GM19455 (cell line): ENCODE measurements around the gene FBXW7.

Source experiments
- ATAC-seq: cut with Tn5 transposase; IDR thresholded peaks from one replicate; pipeline ENCODE4 v1.9.1; 2021; ENCODE audit not compliant: unreplicated experiment

The FBXW7 gene, protein sequence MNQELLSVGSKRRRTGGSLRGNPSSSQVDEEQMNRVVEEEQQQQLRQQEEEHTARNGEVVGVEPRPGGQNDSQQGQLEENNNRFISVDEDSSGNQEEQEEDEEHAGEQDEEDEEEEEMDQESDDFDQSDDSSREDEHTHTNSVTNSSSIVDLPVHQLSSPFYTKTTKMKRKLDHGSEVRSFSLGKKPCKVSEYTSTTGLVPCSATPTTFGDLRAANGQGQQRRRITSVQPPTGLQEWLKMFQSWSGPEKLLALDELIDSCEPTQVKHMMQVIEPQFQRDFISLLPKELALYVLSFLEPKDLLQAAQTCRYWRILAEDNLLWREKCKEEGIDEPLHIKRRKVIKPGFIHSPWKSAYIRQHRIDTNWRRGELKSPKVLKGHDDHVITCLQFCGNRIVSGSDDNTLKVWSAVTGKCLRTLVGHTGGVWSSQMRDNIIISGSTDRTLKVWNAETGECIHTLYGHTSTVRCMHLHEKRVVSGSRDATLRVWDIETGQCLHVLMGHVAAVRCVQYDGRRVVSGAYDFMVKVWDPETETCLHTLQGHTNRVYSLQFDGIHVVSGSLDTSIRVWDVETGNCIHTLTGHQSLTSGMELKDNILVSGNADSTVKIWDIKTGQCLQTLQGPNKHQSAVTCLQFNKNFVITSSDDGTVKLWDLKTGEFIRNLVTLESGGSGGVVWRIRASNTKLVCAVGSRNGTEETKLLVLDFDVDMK

DNA sequence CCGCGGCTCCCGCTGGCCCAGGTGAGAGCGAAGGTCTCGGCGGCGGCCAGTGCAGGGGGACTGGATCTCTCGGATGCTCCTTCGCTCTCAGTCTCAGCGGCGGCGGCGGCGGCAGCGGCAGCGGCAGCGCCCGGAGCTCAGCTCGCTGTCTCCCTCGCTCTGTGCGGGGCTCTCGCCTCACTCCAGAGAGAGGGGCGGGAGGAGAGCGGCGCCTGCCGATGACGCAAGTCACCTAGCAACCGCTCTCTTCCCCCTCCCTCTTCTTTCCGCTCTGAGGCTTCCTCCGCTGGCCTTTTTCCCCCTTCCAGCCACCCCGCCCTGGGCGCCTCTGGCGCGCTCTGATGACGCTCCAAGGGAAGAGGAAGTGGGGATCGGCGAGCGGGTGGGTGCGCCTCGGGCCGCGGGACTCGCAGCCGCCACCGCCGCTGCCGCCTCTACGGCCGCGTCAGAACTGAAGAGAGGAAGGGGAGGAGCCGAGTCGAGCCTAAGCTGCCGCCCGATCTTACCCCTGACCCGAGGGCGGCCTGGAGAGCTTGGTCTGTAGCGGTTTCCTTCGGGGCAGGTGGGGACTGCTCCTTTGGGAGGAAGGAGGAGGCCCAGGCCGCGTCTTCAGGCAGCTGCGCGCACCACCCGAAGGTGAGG, at the start of gene FBXW7:
TSS of gene FBXW7 (minus strand) at position 190 of the 642 bp plus-strand sequence. CDS start 124,289 bp downstream, outside the sequence.
- ATAC-seq: peak; percentile 89

DNA sequence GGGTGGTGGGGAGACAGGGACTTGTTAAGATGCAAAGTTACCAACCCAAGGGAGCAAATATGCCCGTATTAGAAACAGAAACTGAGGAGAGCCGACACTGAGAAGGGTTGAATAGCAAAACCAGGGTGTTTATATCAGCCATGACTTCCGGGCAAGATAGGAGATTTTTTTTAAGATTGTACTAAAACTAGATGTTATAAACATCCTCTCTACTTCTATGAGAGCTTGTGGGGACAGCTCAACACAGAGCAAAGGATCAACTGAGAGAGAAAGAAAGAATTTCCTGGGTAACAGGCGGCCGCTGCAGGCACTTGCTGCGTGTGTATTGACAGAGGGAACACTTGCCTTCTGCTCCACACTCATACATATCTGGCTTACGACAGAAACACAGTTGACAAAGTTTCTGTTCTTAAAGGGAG, 49.1 kb upstream of the FBXW7 start:
- ATAC-seq: peak; percentile 63

DNA sequence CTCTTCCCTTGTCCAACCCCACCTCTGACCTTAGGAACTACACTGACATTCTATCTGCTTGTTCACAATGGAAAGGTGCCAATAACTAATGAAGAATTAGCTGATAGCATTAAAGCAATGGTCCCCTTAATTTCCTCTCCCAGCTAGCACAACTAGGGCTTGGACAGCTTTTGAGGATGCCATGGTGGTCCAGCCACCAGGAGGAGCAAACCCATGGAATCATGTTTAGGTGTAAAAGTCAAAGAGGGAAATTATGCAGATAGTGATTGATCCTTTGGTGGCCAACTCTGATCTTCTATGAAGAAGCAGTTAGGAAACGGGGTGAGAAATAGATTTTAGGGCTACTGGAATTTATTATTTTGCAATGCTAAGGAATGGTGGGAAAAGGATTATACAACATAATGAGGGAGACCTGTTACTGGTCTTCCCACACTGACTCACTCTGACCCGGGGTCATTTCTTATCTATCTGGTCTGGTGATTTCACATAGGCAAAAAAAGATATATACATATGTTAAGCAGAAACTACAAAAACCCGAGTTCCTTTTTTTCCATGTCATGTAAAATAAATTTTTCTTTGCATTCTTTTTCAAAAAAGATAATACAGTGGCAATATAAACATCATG, 45.8 kb upstream of the FBXW7 start:
- ATAC-seq: no peak

DNA sequence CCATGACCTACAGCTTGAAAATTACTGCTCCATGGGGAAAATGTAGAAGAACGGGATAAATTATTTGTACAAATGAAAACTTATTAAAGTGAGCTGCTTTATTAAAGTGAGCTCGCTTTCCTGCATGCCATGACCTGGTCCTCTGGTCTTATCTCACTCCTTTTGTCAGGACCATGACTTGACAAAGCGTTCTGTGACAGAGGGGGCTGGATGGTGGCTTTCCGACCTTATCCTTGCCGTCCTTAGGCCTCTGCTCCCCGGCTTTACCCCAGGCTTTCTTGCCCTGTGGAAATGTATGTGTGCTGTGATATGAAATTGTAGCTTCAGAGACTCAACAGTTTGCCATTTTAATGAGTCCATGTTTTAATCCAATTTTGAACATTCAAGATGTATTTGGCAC, 44.0 kb upstream of the FBXW7 start:
- no peak for ATAC-seq

DNA sequence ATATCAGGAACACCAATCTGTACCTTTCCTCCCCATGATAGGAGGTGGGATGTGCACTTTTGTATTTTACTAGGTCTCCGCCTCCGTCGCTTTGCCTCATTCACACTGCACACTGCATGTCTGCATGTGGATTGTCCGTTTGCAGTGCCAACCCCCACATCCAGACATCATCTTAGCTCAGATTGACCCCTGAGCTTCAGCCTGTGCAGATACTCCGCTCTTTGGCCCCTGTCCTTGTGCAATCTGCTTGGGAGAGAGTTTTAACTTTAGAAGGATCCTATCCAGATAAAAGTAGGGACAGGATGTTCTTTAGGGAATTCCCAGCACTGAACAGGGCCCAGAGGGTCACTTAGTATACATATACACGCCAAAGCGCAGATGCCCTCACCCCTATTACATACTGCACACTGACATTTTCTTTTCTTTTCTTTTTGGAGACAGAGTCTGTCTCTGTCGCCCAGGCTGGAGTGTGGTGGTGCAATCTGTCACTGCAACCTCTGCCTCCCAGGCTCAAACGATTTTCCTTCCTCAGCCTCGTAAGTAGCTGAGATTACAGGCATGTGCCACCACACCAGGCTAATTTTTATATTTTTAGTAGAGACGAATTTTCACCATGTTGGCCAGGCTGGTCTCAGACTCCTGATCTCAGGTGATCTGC, 43.3 kb upstream of the FBXW7 start:
- no peak for ATAC-seq

DNA sequence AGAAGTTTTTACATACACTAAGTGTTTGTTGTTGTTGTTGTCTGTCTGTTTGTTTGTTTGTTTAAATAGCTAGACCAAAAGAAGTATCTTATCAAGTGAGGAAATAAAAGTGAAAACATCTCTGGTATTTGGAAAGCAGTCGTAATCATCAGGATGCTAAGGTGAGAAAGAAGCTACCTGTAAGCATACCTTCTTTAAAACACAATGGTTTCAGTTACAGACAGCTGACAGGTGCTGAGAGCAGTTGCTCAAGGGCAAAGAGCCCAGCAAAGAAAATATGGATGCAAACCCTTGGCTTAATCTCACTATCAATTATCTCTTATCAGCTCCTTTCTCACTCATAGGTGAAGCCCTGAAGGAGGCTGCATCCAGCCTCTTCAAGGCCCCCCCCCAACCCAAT, 42.8 kb upstream of the FBXW7 start:
- ATAC-seq: no peak

DNA sequence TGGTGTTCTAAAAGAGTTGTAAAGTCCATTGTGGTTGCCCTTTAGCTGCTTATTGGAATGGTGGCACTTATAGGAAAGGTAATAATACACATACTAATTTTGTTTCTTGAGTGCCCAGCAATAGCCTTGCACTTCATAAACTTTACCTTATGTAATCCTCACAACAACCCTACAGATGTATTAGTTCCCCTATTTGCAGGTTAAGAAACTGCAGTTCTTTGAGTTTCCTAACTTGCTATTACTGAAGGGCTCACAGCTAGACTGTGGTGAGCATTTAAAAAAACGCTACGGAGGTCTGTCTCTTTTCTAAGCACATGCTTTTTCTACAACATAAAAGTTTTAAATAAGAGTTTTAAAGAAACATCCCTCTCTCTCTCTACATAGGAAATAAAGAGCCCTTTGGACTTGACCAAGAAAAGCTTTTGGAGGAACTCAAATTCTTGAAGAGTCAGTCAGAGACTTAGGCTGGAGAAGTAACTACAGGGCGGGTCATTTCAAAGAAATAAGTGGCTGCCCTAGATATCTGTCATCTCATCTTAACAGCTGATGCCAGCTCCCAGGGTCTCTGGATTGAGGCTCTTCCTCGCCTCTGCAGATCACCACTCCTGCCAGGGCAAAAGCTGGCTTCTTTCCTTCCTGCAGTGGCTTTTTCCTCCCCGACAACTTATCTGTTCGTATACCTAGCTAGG, 42.0 kb upstream of the FBXW7 start:
- peak; percentile 82 for ATAC-seq

DNA sequence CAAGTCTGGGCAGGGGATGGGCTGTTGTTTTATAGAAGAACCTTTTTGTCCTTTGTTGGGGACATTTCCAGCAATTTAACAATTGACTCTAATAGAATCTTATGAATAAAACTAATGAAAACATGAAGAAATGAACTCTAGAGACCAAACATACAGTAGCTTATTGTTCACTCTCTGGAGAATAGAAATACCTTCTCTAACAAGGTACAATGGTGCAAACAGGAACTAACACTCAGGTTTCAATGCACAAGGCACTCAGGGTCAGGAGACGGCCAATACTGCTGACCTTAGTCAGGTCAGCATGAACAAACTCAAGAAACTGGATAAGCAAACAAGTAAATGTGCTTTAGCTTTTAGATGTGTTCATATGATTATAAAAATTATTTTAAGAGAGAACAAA, 39.6 kb upstream of the FBXW7 start:
- ATAC-seq: no peak

DNA sequence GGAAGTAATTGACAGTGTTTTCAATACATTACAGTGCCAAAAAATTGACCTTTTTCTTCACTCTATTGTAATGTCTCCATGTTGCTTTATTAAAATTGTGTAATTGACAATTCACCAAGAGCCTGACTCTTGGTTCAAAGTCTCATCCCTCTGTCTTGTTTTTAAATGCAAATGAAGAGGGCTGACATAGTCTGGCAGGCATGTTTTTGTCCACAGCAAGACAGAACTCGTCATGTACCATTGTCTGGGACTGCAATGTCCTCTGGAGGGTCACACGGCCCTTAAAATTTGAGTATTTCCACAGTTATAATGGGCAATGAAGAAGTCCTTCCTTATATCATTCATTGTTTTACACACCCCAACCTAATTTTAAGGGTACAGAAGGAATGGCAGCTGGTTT, 38.0 kb upstream of the FBXW7 start:
- no peak for ATAC-seq

DNA sequence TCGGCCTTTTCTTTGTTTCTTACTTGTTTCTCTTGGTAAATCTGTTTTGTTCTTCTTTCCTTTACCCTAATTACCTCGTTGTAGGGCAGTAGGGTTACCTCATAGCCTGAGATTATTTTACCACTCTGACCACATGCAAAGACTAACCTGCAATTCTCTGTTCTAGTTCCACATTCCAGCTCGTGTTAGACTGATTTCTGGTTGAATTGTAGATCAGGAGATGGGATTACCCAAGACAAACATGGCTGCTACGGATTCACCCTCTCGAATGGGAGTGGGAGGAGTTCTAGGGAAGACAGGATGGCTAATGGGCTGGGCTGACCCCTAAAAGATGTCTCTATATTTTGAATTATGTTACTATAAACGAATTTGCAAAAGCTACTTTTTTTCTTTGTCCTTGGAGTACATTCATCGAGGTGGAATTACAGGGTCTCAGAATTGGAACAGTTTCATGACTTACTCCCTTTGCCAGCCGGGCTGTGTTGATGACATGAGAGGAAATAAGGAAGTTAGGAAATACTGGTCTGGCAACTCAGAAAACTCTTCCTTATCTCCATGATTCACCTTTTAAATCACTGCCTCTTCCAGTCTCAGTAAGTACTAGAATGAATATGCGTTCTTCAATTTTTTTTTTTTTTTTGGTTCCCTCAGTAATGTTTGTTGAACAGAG, 36.7 kb upstream of the FBXW7 start:
- ATAC-seq: no peak

DNA sequence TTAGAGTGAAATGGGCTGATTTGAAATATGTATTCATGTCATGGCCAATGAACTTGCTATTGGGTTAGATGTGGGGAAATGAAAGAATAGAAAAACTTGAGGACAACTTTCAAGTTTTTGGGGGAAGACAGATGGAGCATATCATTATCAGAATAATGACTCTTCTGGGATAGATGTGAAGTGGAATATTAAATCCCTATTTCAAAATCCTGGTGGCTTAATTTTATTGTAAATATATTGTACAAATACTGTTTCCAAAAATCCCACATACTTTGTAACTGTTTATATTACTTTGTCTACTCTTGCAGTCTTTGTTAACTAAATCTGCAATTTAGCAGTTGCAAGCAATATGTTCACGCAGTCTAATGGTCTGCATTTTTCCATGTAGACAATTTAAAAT, 35.9 kb upstream of the FBXW7 start:
- ATAC-seq: no peak

DNA sequence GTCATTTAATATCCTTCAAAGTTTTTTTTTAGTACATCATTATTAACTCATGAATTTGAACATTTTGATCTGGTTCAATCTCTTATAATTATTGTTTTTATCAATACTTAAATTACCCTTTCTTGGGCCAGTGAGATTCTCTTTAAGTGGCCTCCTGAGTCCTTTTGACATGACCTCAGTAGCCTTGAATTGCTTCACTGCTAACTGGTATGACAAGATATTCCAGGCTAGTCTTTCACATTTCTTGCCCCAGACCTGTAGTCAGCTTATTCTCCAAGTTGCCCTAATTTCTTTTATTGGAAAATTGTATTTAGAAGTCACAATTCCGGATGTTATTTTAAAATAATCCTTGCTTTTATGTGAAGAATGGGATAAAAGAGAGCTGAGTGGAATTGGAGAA, 35.4 kb upstream of the FBXW7 start:
- ATAC-seq: no peak

DNA sequence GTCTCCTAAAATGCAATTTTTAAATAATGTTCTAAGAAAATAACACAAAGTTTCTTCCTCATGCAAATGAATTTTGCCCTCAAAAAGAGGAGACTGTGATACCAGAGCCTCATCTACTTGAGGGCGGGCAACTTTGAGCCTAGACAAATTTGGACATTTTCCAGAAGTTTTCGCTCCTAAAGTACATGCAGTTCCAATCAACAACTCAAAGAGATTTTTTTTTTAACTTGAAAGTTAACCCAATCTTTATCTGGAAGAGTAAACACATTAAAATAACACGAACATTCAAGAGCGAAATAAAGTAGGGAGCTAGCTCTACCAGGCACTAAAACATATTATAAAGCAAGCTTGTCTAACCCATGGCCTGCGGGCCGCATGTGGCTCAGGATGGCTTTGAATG, 29.4 kb upstream of the FBXW7 start:
- ATAC-seq: no peak

DNA sequence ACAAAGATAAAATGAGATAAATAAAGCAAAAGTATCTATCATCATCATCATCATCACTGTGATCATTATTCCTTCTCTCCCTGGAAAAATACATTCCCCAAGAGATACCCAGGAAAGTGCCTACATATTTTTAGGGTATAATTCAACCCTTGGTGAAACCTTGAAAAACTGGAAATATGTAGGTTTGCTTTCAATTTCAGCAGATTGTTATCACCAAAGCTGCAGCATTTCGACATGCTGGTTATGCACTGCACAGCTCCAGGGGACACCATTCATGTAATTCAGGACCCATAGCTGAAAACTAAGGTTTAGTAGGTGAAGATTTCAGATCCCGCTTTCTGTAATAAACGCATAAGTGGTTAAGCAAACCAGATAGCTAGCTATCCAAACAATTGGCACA, 28.4 kb upstream of the FBXW7 start:
- no peak for ATAC-seq

DNA sequence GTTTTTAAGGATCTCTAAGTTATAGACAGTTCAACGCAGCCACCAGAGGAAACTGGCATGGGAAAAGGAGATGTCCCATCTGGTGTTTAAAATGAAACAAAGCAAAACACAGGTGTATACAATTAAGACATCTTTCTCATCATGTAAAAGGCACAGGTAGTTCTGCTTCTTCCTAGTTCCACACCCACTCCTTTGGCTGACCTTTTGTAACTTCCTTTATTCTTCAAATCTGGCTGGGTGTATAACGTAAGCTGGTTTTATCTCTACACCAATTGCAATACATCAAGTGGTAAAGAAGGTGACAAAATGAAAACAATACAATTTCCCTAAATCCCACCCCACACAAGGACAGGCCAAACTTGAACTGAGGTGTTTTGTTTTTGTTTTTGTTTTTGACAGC, 27.3 kb upstream of the FBXW7 start:
- no peak for ATAC-seq

DNA sequence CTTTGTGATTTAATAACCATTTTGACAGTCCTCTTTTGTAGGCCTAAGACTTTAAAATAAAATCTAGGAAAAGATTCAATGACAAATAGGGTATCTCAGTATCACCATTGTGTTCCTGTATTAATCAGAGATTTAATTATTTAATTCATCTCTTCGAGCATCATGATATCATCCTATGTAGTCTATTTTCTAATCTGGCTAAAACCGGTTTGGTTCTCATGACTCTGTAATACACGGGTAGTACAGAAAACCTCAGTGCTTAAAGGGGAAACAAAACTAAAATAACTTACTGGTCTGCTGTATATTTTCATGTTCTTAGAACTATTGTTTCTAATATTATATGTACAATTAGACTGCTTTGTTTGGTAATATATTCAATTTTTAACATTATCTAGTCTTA, 23.7 kb upstream of the FBXW7 start:
- ATAC-seq: no peak

DNA sequence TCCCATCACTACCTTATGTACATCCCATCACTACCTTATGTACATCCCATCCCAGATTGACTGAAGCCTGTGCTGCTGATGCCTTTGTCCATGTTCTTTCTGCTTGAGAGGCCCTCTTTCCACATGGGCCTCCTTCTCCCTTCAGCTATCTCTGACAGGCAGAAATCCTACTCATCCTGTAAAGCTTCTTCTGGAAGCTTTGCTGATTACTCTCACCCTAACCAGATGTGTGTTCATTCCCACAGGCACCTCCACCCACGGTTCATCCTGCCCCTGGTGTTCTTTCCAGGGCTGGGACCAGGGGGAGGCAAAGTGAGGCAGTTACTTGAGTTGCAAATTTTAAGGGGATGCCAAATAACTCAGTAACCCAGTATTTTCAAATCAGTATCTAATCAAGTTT, 22.5 kb upstream of the FBXW7 start:
- ATAC-seq: no peak

DNA sequence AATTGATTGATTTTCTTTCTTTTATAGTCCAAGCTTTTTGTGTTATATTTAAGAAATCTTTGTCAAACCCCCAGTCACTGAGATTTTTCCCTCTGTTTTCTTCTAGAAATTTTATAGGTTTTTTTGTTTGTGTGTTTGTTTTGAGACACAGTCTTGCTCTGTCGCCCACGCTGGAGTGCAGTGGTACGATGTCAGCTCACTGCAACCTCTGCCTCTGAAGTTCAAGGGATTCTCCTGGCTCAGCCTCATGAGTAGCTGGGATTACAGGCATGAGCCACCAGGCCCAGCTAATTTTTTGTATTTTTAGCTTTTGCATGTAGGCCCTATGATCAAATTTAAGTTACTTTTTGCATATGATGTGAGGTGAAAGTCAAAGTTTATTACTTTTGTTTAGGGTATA, 20.9 kb upstream of the FBXW7 start:
- no peak for ATAC-seq

DNA sequence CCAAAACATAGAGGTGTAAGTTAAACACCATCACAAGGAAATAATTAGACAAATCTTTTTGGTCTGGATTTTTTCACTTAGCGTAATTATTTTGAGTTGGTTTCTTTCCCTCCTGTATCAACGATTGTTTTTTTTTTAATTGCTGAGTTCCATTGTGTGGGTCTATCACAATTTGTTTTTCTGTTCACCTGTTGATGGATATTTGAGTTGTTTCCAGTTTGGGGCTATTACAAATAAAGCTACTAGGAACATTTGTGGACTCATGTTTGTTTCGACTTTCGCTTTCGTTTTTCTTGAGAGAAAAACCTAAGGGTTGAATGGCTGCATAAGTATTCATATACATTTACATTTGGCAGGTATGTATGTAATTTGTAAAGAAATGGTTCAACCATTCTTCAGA, 20.4 kb upstream of the FBXW7 start:
- no peak for ATAC-seq

DNA sequence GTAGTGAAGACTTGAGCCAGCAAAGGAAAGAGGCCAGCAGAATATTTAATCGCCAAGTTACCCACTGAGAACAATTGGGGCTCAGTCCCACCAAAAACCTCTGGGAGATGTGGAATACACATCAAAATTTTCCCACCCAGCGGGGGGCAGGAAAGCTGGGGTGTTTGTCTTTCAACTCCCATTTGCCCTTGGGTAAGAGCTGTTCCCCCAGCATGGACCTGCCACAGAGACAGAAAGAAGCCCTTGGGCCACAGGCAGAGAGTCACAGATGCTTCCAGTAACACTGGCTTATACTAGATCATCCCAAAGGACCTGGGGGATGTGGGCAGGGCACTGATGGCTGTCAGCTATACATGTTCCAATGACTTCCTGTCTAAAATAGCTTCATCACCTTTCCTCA, 18.9 kb upstream of the FBXW7 start:
- no peak for ATAC-seq
